ENCODE measurements around the gene MAGEF1. TPM values are rescaled to one million over a fixed set of nuclear protein-coding genes. Genes with fewer than 3 reads are reported as not detected.

MAGEF1 gene
- total and polyA plus RNA-seq, 2 of the 13 experiments (the other 11 are each of a cell fraction or from before 2014, with no cell fraction given) = 26.0 to 62.4 TPM

GRCh38 chr3:184700759-184701158, 11.1 kb downstream of the MAGEF1 start:
- Histone ChIP-seq H3K27ac (ENCODE audit: extremely low read length, insufficient read depth, low read length) (no peak overlapping the region), H3K4me1 (ENCODE audit: insufficient read depth, low read length) (0 out of 2 replicates have a peak, but pooled peaks cover 6% of the 10 kb centered on the region), H4K20me1 (ENCODE audit: insufficient read depth, low read length) (no peaks in the 10 kb centered on the region), H3K27me3 (ENCODE audit: control insufficient read depth in 1 of 2, insufficient read depth in 2 of 2, low read length in 2 of 2) (peaks cover 0 to 3% of the 10 kb centered on the region in 2 experiments; a peak in 2 of 5 replicates), H3K9me3 (ENCODE audit: low read length) (no peaks in the 10 kb centered on the region), H3K4me3 (replicated peaks in 1 of 3; ENCODE audit: insufficient read depth in 1 of 3, low read depth in 2 of 3, low read length in 3 of 3) (no peak overlapping the region), H3K4me2 (ENCODE audit: low read depth, low read length) (no peak overlapping the region), H2AFZ (ENCODE audit: low read length) (no peak overlapping the region), H3K79me2 (ENCODE audit: insufficient read depth, low read length) (no peaks in the 10 kb centered on the region), H3K9ac (ENCODE audit: insufficient read depth, low read depth, low read length) (no peak overlapping the region), H3K36me3 (replicated peaks in 1 of 2; ENCODE audit: control insufficient read depth in 1 of 2, insufficient read depth in 2 of 2, low read length in 2 of 2) (no peaks in the 10 kb centered on the region)
- TF ChIP-seq LRRFIP1 (CRISPR knock-in tag; conservative IDR thresholded peaks at IDR 0.05) = no peak
- BruUV-seq (replicated peaks) = no TSS peak
- DNase-seq (ENCODE audit: low spot score) (no peak), FAIRE-seq (no peak), ATAC-seq (no peak)
- in situ Hi-C loops (cut with HindIII; ENCODE audit: extremely low pct_ligation_motif_present, low pct_unique_long_range_greater_than_20kb) (no loop called here), intact Hi-C loops (cut with micrococcal nuclease; ENCODE audit: unreplicated experiment) (no loop called here)
- CTCF ChIA-PET (ENCODE audit: low intra/inter-chr PET ratio, low total read pairs) = no interaction called here
- WGBS (ENCODE audit: low lambda C conversion rate) = 97% methylated on average over 2 of the region's 2 CpGs
- POLR2A ChIA-PET = no interaction called here

- Histone ChIP-seq H3K9ac (ENCODE audit: insufficient read depth, low read depth, low read length) (no peak overlapping the region), H3K4me1 (ENCODE audit: insufficient read depth, low read length) (0 out of 2 replicates have a peak, but pooled peaks cover 6% of the 10 kb centered on the region), H3K4me3 (replicated peaks in 1 of 3; ENCODE audit: insufficient read depth in 1 of 3, low read depth in 2 of 3, low read length in 3 of 3) (no peak overlapping the region), H4K20me1 (ENCODE audit: insufficient read depth, low read length) (no peaks in the 10 kb centered on the region), H3K4me2 (ENCODE audit: low read depth, low read length) (no peak overlapping the region), H3K27me3 (ENCODE audit: control insufficient read depth in 1 of 2, insufficient read depth in 2 of 2, low read length in 2 of 2) (peaks cover 0 to 26% of the 10 kb centered on the region in 2 experiments; a peak in 2 of 5 replicates), H3K27ac (ENCODE audit: extremely low read length, insufficient read depth, low read length) (no peak overlapping the region), H3K79me2 (ENCODE audit: insufficient read depth, low read length) (no peaks in the 10 kb centered on the region), H2AFZ (ENCODE audit: low read length) (no peak overlapping the region), H3K9me3 (ENCODE audit: low read length) (no peaks in the 10 kb centered on the region), H3K36me3 (replicated peaks in 1 of 2; ENCODE audit: control insufficient read depth in 1 of 2, insufficient read depth in 2 of 2, low read length in 2 of 2) (no peaks in the 10 kb centered on the region)
- TF ChIP-seq, protein P1, sequence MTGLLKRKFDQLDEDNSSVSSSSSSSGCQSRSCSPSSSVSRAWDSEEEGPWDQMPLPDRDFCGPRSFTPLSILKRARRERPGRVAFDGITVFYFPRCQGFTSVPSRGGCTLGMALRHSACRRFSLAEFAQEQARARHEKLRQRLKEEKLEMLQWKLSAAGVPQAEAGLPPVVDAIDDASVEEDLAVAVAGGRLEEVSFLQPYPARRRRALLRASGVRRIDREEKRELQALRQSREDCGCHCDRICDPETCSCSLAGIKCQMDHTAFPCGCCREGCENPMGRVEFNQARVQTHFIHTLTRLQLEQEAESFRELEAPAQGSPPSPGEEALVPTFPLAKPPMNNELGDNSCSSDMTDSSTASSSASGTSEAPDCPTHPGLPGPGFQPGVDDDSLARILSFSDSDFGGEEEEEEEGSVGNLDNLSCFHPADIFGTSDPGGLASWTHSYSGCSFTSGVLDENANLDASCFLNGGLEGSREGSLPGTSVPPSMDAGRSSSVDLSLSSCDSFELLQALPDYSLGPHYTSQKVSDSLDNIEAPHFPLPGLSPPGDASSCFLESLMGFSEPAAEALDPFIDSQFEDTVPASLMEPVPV (CRISPR knock-in tag; IDR thresholded peaks at IDR 0.05) = no peak
- intact Hi-C loops (cut with micrococcal nuclease; ENCODE audit: unreplicated experiment) = no loop called here
- no peak for ATAC-seq
- ChIA-PET CTCF (ENCODE audit: low intra/inter-chr PET ratio, low total read pairs) (no interaction called here), POLR2A (interaction anchor here (1.0 to 1.2 kb wide), 2 partner anchors 12 to 14 kb away, joined by 3 read pairs; partner anchors contain the start of gene MAGEF1)
- 90% methylated on average over 8 of the region's 8 CpGs for WGBS (ENCODE audit: low lambda C conversion rate)
- in situ Hi-C loops (cut with HindIII; ENCODE audit: extremely low pct_ligation_motif_present, low pct_unique_long_range_greater_than_20kb) = no loop called here
- DNase-seq (ENCODE audit: low spot score) = no peak
- no TSS peak for BruUV-seq (replicated peaks)
- no peak for FAIRE-seq
These were observed 14.0 kb downstream of the MAGEF1 start for GRCh38 chr3:184697845-184698244.
